IMR-90 (cell line): ENCODE results near the gene TRIO. TPM values are rescaled to one million over a fixed set of nuclear protein-coding genes. Genes with fewer than 3 reads are reported as not detected.
A peak's percentile ranks its signal among the peaks of the same experiment; 100 is the strongest.

Experiments used
- ATAC-seq: fragments of 200-7000 bp; cut with Tn5 transposase; 2 replicates; pipeline ENCODE4 v1.9.1; 2020; ENCODE audit warnings: low read depth, mild to moderate bottlenecking, moderate library complexity
- BruUV-seq: library from RNA; stranded (reverse); fragments of 400-500 nt; replicated peaks from 2 replicates; lab custom pipeline; 2021; lab: Mats Ljungman, UMichigan
- CTCF ChIA-PET: fragments of 300-600 bp; formaldehyde crosslinking; extraction: SDS; loops from one replicate; lab custom pipeline; 2021; ENCODE audit warnings: antibody characterized with exemption; lab: Yijun Ruan, JAX
- POLR2A ChIA-PET: fragments of 300-600 bp; sonication (Branson Sonifier 250); formaldehyde crosslinking; loops from one replicate; lab custom pipeline; 2022; ENCODE audit warnings: antibody characterized with exemption; ENCODE audit not compliant: unreplicated experiment; lab: Charles Lee
- DNase-seq: peaks from one replicate; pipeline ENCODE4 v3.0.0; 2013
- H2AFZ ChIP-seq: replicated peaks from 2 replicates; pipeline ENCODE3; 2013; ENCODE audit warnings: low read length, mild to moderate bottlenecking; ENCODE audit not compliant: poor library complexity
- H2AK5ac ChIP-seq: 2 replicates; pipeline ENCODE4 v1.6.1; 2013; ENCODE audit warnings: low read depth, low read length, inconsistent platforms
- H2AK9ac ChIP-seq: replicated peaks from 2 replicates; pipeline ENCODE3; 2013; ENCODE audit warnings: mild to moderate bottlenecking, low read depth, low read length, moderate library complexity; ENCODE audit not compliant: poor library complexity
- H2BK120ac ChIP-seq: 2 replicates; pipeline ENCODE4 v1.6.1; 2013; ENCODE audit warnings: low read depth, low read length, inconsistent platforms
- H2BK15ac ChIP-seq: 3 replicates; pipeline ENCODE4 v1.6.1; 2013; ENCODE audit warnings: low read depth, low read length, inconsistent platforms
- H2BK20ac ChIP-seq: 2 replicates; pipeline ENCODE4 v1.6.1; 2013; ENCODE audit warnings: low read depth, mild to moderate bottlenecking, inconsistent platforms, low read length, moderate library complexity
- H2BK5ac ChIP-seq: 2 replicates; pipeline ENCODE4 v1.6.1; 2013; ENCODE audit warnings: mild to moderate bottlenecking, low read depth, low read length, inconsistent platforms; ENCODE audit not compliant: poor library complexity, severe bottlenecking
- H3K14ac ChIP-seq: replicated peaks from 2 replicates; pipeline ENCODE4 v1.6.1; 2013; ENCODE audit warnings: low read depth, low read length, inconsistent platforms
- H3K18ac ChIP-seq: 2 replicates; pipeline ENCODE4 v1.6.1; 2013; ENCODE audit warnings: low read depth, low read length, control low read depth
- H3K23ac ChIP-seq: 2 replicates; pipeline ENCODE4 v1.6.1; 2013; ENCODE audit warnings: low read depth, low read length, inconsistent platforms
- H3K27ac ChIP-seq: 2 replicates; pipeline ENCODE4 v1.5.1; 2013; ENCODE audit warnings: mild to moderate bottlenecking, control low read depth, low read length; ENCODE audit not compliant: insufficient read depth
- H3K27me3 ChIP-seq: 2 replicates; pipeline ENCODE4 v1.6.1; 2013; ENCODE audit warnings: low read length; ENCODE audit not compliant: control insufficient read depth, insufficient read depth
- H3K36me3 ChIP-seq: 2 replicates; pipeline ENCODE4 v1.6.1; 2013; ENCODE audit warnings: low read length, mixed read lengths; ENCODE audit not compliant: control insufficient read depth, insufficient read depth
- H3K4ac ChIP-seq: 2 replicates; pipeline ENCODE4 v1.6.1; 2013; ENCODE audit warnings: low read depth, low read length, inconsistent platforms
- H3K4me1 ChIP-seq: 2 replicates; pipeline ENCODE4 v1.6.1; 2013; ENCODE audit warnings: low read length, mixed read lengths; ENCODE audit not compliant: control insufficient read depth, insufficient read depth
- H3K4me2 ChIP-seq: 2 replicates; pipeline ENCODE4 v1.6.1; 2013; ENCODE audit warnings: low read depth, mild to moderate bottlenecking, control low read depth, low read length, moderate library complexity
- H3K4me3 ChIP-seq: 2 replicates; pipeline ENCODE4 v1.5.1; 2013; ENCODE audit warnings: low read depth, mild to moderate bottlenecking, control low read depth, low read length, moderate library complexity; ENCODE audit not compliant: insufficient read depth
- H3K56ac ChIP-seq: 2 replicates; pipeline ENCODE4 v1.6.1; 2013; ENCODE audit warnings: low read length, inconsistent platforms; ENCODE audit not compliant: insufficient read depth; ENCODE audit errors: extremely low read depth
- H3K79me1 ChIP-seq, 2 experiments: 2 replicates each; pipeline ENCODE4 v1.6.1; 2013; ENCODE audit warnings: low read length in 2 of 2, inconsistent platforms in 1 of 2, low read depth in 1 of 2
- H3K9ac ChIP-seq: 2 replicates; pipeline ENCODE4 v1.6.1; 2013; ENCODE audit warnings: low read depth, low read length, control low read depth
- H3K9me1 ChIP-seq: 2 replicates; pipeline ENCODE4 v1.6.1; 2013; ENCODE audit warnings: low read length, inconsistent platforms; ENCODE audit not compliant: insufficient read depth
- H3K9me3 ChIP-seq: 2 replicates; pipeline ENCODE4 v1.6.1; 2013; ENCODE audit warnings: low read length; ENCODE audit not compliant: control insufficient read depth, insufficient read depth
- H4K20me1 ChIP-seq: 2 replicates; pipeline ENCODE4 v1.6.1; 2013; ENCODE audit warnings: low read length, inconsistent platforms; ENCODE audit not compliant: insufficient read depth
- H4K5ac ChIP-seq: 2 replicates; pipeline ENCODE4 v1.6.1; 2013; ENCODE audit warnings: mild to moderate bottlenecking, low read depth, low read length, control low read depth
- H4K8ac ChIP-seq, 2 experiments: 2 replicates each; pipeline ENCODE4 v1.6.1; 2013; ENCODE audit warnings: low read depth in 2 of 2, low read length in 2 of 2, control low read depth in 1 of 2, inconsistent platforms in 1 of 2
- H4K91ac ChIP-seq: 2 replicates; pipeline ENCODE4 v1.6.1; 2013; ENCODE audit warnings: low read depth, low read length, inconsistent platforms; ENCODE audit not compliant: insufficient read depth
- BHLHE40 ChIP-seq: fragments of 150-350 bp; IDR thresholded peaks from 2 replicates; pipeline ENCODE4 v1.6.1; 2016; ENCODE audit warnings: mild to moderate bottlenecking, low read depth, low read length
- CEBPB ChIP-seq: IDR thresholded peaks from 2 replicates; pipeline ENCODE4 v1.6.1; 2012; ENCODE audit warnings: low read depth, low read length, improper control_type of control experiment
- FOS ChIP-seq: fragments of 150-350 bp; IDR thresholded peaks from 2 replicates; pipeline ENCODE4 v1.6.1; 2016; ENCODE audit warnings: low read depth, low read length
- POLR2A ChIP-seq: IDR thresholded peaks from 2 replicates; pipeline ENCODE4 v1.6.1; 2012; ENCODE audit warnings: mild to moderate bottlenecking, low read depth, low read length
- RCOR1 ChIP-seq: IDR thresholded peaks from 2 replicates; pipeline ENCODE4 v1.6.1; 2012; ENCODE audit warnings: mild to moderate bottlenecking, low read length, improper control_type of control experiment; ENCODE audit not compliant: insufficient replicate concordance
- RFX5 ChIP-seq: IDR thresholded peaks from 2 replicates; pipeline ENCODE4 v1.8.0; 2012; ENCODE audit warnings: low read depth, mild to moderate bottlenecking, low read length, moderate library complexity
- SMC3 ChIP-seq: fragments of 150-350 bp; IDR thresholded peaks from 2 replicates; pipeline ENCODE4 v1.6.1; 2016; ENCODE audit warnings: low read depth, mild to moderate bottlenecking, antibody characterized with exemption, low read length, moderate library complexity
- WGBS, 2 experiments: methylation state at CpG; one replicate each; pipeline versions ENCODE4 v1.1.5 to v1.1.7; 2013; ENCODE audit warnings: missing lambda C conversion rate in 2 of 2; ENCODE audit not compliant: insufficient read length in 1 of 2; ENCODE audit errors: extremely low coverage in 2 of 2; 5-methylcytosine and 5-hydroxymethylcytosine counted together
- dilution Hi-C: fragments of 300-500 bp; cut with HindIII; formaldehyde crosslinking; loops from one replicate; pipeline ENCODE4 v1.14.3; 2018; ENCODE audit warnings: low sequenced_read_pairs; ENCODE audit not compliant: unreplicated experiment
- in situ Hi-C: fragments of 300-500 bp; cut with MboI; formaldehyde crosslinking; loops from 3 replicates; pipeline ENCODE4 v1.14.3; 2019; ENCODE audit warnings: low sequenced_read_pairs, inconsistent platforms, mixed read lengths
- intact Hi-C: fragments of 100-400 bp; cut with micrococcal nuclease; formaldehyde crosslinking; loops from 2 replicates; pipeline ENCODE4 v1.10.0; 2022
- polyA plus RNA-seq, 3 experiments: library from polyadenylated mRNA; depleted of rRNA; stranded (reverse); fragments of >200 nt; gene quantifications; 2 replicates each; pipeline ENCODE4 v1.2.3, GENCODE V29; 2012; ENCODE audit warnings: low replicate concordance in 1 of 3
- total RNA-seq: library from RNA; depleted of rRNA; stranded (reverse); fragments of >200 nt; gene quantifications from 2 replicates; pipeline ENCODE4 v1.2.3, GENCODE V29; 2012
- TF ChIP-seq, protein P1 (sequence below): fragments of 150-350 bp; IDR thresholded peaks from 2 replicates; pipeline ENCODE4 v1.6.1; 2016; ENCODE audit warnings: low read depth, mild to moderate bottlenecking, low read length, moderate library complexity, borderline replicate concordance

Gene TRIO
- total and polyA plus RNA-seq, 2 of the 4 experiments (the other 2 are of a cell fraction): 206 to 522 TPM

DNA sequence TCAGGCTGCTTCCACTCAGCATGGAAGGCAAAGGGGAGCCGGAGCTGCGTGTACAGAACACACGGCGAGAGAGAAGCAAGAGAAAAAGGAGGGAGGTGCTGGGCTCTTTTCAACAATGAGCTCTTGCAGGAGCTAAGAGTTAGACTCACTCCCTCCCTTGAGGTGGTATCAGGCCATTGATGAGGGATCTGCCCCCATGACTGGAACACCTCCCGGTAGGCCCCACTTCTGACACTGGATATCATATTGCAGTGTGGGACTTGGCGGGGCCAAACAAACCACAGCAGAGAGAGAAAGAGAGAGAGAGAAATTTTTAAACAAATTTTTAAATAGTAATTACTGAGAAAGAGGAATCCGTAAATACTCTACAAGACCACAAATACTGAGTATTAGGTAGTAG is 182.2 kb downstream of the TRIO start:
- H3K9me3 ChIP-seq: no peaks in the 10 kb centered on the region
- H2BK15ac ChIP-seq: no peak overlapping the region
- H2BK120ac ChIP-seq: no peak overlapping the region
- peaks cover 30% of the 10 kb centered on the region for H3K4me1 ChIP-seq
- H3K79me1 ChIP-seq: peaks cover 63 to 79% of the 10 kb centered on the region in 2 experiments
- no peak overlapping the region for H3K23ac ChIP-seq
- no peak overlapping the region for H2BK20ac ChIP-seq
- no peak overlapping the region for H3K4me3 ChIP-seq
- no CpG with 5 or more reads among the region's 7 CpGs for WGBS, 2 experiments
- TF ChIP-seq FOS (no peak), CEBPB (no peak), RFX5 (no peak), POLR2A (no peak), RCOR1 (no peak), BHLHE40 (no peak), SMC3 (no peak)
- TF ChIP-seq, protein P1, sequence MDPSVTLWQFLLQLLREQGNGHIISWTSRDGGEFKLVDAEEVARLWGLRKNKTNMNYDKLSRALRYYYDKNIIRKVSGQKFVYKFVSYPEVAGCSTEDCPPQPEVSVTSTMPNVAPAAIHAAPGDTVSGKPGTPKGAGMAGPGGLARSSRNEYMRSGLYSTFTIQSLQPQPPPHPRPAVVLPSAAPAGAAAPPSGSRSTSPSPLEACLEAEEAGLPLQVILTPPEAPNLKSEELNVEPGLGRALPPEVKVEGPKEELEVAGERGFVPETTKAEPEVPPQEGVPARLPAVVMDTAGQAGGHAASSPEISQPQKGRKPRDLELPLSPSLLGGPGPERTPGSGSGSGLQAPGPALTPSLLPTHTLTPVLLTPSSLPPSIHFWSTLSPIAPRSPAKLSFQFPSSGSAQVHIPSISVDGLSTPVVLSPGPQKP: no peak
- CTCF ChIA-PET: no interaction called here
- peaks cover 90% of the 10 kb centered on the region for H4K20me1 ChIP-seq
- H3K9ac ChIP-seq: no peak overlapping the region
- H3K9me1 ChIP-seq: peaks cover 35% of the 10 kb centered on the region
- no peak overlapping the region for H3K56ac ChIP-seq
- H2AK9ac ChIP-seq: no peak overlapping the region
- no peak overlapping the region for H3K14ac ChIP-seq
- intact Hi-C loops: loop anchor here (10.0 kb wide), 1 partner anchor 341 kb away; no protein-coding TSS in a partner anchor
- peak overlapping the region; percentile 6; the same call in 1 of the 2 replicates for H3K27ac ChIP-seq
- no peak overlapping the region for H3K4ac ChIP-seq
- in situ Hi-C loops: no loop called here
- no peak overlapping the region for H4K8ac ChIP-seq
- POLR2A ChIA-PET: no interaction called here
- no TSS peak for BruUV-seq
- dilution Hi-C loops: no loop called here
- no peak overlapping the region for H4K91ac ChIP-seq
- no peak overlapping the region for H4K5ac ChIP-seq
- H3K36me3 ChIP-seq: peaks cover 56% of the 10 kb centered on the region
- no peaks in the 10 kb centered on the region for H3K27me3 ChIP-seq
- H2BK5ac ChIP-seq: no peak overlapping the region
- DNase-seq (peak; percentile 51), ATAC-seq (peak; percentile 8)
- H2AFZ ChIP-seq: no peak overlapping the region
- H2AK5ac ChIP-seq: no peak overlapping the region
- H3K4me2 ChIP-seq: no peak overlapping the region
- no peak overlapping the region for H3K18ac ChIP-seq
